Activated CD8-positive, alpha-beta memory T cell treated with anti-CD3 and anti-CD28 coated beads for 24 hours (primary cell): Measurements from ENCODE around the gene APBA1.
A peak's percentile ranks its signal among the peaks of the same experiment; 100 is the strongest.

Experiments
- DNase-seq: peaks from one replicate; pipeline ENCODE4 v3.0.0-alpha.2; 2020

APBA1 gene

DNA sequence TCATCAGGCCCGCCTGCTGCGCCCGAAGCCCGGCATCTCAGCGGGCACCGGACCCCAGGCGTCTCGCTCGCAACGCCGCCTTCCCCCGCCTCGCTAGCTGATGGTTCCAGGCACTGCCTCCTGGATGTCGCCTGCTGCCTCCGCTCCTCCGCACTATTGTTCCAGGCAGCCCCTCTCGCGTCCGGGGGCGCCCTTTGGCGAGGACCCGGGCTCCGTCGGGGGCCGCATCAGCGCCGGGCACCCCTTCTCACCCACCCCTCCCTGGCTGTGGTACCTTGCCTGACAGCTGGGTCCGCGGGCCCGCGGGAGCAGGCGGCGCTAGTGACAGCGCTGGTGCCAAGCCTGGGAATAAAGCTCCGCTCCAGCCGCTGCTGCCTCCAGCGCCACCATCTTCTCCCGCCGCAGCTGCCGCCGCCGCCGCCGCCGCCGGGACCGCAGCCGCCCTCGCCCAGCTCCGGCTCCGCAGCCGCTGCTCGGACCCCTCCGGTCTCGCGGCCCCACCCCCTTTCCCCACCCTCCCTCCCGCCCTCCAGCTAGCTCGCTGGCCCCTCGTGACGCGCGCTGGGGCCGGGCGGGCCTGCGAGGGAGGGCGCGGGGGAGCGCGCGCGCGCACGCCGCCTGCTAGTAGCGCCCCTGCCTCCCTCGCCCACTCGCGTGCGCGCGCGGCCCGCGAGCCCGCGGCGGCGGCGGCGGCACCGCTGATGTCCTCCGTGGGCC is at the start of gene APBA1:
TSS of gene APBA1 (minus strand) at position 493 of the 717 bp plus-strand sequence.
- DNase-seq, result peak; percentile 71

DNA sequence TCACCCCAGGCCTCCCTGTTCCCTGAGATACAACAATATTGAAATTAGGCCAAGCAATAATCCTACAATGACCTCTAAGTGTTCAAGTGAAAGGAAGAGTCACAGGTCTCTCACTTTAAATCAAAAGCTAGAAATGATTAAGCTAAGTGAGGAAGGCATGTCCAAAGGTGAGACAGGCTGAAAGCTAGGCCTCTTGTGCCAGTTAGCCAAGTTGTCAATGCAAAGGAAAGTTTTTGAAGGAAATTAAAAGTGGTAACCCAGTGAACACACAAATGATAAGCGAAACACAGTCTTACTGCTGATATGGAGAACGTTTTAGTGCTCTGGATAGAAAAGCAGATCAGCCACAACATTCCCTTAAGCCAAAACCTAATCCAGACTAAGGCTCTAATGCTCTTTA is 47.8 kb upstream of the APBA1 start:
- no peak for DNase-seq

DNA sequence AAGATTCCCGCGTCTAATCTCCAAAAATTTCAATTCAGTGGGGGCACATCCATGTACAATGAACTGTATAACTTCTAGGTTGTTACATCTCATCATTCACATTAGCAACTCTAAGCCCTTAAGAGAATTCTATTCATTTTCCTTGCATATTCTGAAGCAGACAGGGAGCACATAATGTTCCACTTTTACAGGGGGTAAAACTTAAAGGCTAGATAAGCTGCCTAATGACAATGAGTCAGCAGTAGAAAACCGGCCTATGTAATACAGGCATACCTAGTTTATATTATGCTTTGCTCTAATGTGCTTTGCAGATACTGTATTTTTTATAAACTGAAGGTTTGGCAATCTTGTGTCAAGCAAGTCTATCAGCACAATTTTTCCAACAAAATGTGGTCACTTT is 47.2 kb upstream of the APBA1 start:
- no peak for DNase-seq

DNA sequence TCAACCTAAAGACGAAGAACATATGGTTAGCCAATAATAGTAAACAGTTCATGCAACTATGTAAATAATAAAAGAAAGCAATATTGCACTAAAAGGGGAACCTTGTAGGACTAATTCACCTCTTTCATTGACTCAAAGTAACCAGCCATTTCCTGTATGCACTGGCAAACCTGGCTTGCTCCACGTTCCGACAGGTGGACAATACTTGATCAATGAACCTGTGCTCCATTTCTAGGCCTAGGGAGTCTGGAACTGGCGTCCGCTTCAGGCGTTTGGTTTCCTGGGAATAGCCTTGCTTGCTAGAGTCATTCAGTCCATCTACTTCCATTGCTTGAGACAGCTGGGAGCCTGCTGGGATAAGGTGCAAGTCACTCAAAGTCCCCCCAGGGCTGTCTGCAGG is 46.0 kb upstream of the APBA1 start:
- no peak for DNase-seq

DNA sequence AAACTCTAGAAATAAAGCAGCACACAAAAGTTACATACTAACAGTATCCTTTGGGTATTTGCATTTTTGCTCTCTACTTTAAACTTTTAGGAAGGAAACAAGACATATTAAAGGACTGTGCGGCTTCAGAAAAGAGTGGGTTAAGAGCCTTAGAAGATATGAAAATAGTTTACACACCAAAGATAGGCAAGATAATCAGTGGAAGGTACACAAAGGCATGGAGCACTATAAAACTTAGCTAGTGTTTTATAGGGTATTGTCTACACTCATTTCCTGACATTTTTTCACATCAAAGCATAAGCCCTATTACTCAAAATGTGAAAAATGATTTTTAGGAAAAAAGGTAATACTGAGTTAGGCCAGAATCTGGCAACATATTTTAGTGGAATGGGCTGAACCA is 43.7 kb upstream of the APBA1 start:
- DNase-seq, result no peak

DNA sequence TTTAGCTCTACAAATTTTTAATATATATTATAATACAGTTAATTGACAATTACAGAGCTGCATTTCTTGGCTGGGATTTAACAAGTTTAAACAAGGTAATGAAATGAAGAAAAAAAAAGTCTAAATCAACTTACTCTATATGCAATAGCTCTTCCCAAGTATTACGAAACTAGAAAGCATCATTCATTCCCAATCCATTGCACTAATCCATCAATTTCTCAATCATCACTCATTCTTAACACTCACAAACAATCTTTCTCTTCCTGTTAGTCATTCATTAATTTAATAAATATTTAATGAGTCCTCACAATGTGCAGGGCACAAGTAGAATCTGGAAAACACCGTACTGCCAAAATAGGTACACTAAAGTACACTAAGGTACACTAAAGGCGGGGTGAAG is 42.9 kb upstream of the APBA1 start:
- DNase-seq, result no peak

DNA sequence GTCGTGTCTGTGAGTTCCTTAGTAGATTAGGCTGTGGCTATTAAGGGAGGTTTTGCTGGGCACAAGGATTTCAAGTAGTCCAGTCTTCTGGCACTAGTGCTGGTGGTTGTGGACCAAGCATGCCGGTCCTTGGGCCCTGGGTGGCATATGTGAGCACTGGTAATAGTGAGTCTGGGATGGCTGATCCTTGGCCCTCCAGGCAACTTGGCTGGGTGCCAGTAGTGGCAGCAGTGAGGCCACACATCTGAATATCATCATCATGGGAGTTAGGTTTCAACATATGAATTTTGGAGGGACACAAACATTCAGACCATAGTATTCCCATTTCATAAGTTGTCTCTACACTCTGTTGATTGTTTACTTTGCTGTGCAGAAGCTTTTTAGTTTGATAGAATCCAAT is 25.3 kb upstream of the APBA1 start:
- no peak for DNase-seq

DNA sequence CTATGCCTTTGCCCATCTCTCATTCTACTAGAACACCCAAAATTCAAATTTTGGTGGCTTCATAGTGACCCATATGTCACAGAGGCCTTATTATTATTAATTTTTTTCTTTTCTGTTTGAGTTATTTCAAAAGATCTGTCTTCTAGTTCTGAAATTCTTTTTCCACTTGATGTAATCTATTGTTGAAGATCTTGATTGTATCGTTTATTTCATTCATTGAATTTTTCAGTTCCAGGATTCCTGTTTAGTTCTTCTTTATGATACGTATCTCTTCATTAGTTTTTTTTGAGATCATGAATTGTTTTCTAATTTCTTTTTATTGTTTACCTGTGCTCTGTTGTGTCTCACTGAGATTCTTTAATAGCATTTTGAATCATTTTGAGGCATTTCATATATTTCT is 24.6 kb upstream of the APBA1 start:
- no peak for DNase-seq

DNA sequence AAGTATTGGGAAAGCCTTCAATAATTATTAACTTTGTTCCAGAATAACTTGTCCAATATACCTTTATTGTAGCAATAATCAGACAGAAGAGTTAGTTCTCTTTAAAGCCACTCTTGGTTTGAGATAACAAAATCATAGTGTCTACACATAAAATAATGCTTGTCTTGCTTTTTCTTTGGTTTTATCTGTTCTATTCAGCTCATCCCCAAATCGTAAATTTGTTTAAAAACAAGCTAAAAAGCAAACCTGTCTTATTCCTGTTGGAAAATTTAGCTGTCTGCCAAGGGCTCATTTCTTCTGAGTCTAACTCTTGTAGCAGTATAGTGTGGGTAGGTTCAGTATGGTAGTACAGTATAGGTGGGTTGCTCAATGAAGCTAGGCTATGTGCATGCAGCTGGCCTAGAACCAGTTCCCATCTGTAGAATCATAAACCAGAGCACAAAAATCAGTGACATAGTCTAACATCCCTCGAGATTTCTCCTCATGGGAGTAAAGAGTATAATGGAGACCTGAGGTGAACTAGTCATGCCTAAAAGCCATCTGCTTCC is 17.9 kb upstream of the APBA1 start:
- DNase-seq, result no peak

DNA sequence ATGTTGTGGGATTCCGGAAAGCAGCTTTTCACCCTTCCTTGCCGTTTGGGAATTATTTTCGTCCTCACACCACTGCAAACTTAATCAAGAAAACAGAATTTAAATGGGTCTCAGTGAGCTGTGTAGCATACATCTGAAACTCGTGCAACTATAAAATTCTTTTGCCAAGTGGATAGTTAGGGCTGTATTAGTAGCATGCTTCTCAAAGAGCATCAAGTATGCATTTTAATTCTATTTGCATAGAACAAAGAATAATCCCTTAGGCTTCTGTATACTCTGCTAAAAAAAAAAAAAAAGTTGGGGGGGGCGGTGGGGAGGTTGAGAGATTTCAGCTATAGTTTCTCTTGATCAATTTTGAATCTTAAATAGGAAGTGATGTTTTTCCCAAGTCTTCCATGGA is 11.8 kb upstream of the APBA1 start:
- no peak for DNase-seq

DNA sequence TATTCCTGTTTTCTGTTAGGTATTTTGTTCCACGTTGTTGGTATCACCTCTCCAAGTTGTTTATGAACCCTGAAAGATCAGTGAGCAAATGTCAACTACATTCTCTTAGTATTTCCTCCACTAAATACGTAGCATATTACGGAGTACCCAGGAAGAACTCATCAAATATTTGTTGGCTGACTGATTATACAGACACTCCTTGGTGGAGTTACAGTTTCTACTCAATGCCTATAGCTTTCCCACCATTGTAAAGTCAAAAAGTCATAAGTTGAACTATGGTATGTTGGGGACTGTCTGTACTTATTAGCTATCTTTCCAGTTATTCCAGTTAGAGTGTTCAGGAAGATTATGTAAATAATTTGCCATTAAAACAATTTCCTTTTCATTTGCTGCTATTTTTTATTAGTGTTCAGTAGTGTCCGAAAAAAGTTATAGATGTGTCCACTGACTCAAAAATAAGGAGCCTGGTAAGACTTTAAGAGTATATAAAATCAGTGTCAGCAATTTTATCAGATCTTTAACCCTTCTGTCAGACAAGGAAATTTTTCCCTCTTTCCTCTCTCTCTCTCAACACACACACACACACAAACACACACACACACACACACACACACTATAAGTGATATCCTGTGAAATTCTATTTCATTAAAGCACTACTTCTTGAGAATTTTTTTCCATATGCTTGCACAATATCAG is 6.8 kb upstream of the APBA1 start:
- DNase-seq, result no peak

DNA sequence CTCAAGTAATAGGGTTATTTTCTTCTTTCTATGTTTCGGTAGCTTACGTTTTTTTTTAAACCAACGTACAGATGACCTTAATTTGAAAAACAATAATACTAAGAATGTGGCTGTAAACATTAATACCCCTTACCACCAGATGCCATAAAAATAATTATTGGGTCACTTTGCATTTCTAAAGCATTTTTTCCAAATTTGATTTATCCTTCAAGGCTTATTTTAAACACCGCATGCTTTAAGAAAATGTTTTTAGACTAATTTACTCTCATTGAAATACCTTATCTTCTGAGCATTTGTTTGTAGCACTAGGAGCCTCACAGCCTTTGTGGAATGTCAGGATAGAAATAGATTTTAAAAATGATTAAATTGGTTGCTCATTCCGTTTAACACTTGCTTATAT is 5.8 kb upstream of the APBA1 start:
- no peak for DNase-seq

DNA sequence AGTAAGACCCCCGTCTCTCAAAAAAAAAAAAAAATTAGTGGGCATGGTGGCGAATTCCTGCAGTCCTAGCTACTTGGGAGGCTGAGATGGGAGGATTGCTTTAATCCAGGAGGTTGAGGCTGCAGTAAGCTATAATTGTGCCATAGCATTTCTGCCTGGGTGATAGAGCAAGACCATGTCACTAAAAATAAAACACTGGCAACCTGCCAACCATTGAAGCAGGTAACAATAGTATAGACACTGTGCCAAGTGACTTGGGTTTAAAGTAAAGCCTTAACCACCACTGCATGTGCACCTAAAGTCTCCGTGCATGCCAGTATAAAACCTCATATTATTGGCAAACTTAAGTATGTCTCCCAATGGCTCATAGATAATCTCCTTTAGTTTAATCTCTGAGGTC is 3.4 kb upstream of the APBA1 start:
- no peak for DNase-seq

DNA sequence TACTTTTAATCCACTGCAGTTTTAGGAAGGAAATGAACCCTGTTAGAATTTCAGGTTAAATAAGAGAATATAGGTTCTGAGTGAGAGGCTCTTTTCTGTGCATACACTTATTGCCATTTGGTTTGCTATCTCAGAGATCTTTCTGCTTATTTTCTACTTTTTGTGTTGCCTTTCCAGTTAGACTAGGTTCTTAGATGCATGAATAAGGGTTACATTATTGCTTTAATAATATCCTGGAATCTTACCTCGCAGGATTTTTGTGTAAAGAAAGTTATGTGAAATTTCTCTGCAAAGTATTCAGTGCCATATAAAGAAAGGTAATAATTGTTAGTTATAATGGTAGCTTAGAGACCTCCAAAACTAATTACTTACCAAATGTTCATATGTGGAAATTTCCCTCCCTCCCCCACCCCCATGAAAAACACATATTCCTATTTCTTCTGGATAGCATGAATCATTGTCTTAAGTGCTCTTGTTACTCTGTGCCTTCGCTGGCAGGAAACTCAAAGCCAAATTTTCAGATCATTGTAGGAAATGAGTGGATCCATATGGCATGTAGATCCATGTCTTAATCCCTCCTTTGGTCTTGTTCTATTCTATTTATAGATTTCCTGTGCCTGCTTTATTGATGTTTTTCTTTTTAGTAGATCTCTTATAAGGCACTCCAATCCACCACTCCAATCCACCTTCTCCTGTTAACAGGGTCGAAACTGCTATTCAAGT is 2.7 kb upstream of the APBA1 start:
- DNase-seq, result no peak

DNA sequence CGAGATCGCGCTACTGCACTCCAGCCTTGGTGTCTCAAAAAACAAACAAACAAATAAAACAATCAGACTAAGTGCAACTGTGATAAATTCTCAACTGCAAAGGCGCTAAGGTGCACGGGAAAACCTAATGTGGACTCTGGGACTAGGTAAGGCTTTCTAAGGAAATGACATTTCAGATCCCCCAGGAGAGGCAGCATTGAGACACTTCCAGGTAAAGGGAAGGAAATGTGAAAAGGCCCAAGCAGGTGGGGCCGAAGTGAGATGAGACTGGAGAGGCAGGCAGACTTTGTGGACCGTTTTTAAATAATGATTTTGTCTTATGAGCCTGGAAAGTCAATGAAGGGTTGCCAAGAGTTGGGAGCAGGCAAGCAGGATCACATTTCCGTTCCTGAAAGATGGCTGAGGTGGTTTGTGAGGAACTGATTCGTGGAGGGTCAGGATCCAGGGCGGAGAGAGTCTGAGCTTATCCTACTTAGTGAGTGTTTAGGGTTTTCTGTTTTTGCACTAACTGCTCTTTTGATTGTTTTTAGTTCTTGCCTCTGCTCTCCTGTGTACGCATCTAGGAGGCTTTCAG is 2.0 kb upstream of the APBA1 start:
- DNase-seq, result no peak

DNA sequence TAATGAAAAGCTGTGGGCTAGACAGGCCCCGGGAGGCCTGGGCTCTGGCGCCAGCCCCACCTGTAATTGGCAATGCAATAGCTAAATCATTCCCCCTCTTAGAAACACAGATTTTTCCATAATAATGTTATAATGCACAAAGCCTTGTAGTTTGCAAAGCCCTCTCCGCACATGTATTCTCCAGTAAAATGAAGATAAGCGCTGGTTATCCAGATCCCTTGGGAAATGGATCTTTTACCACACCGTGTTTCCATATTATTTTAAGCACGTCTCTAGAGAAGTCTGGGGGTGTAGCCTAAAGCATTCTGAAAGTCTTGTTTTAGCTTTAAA is 1.1 kb upstream of the APBA1 start:
- no peak for DNase-seq

DNA sequence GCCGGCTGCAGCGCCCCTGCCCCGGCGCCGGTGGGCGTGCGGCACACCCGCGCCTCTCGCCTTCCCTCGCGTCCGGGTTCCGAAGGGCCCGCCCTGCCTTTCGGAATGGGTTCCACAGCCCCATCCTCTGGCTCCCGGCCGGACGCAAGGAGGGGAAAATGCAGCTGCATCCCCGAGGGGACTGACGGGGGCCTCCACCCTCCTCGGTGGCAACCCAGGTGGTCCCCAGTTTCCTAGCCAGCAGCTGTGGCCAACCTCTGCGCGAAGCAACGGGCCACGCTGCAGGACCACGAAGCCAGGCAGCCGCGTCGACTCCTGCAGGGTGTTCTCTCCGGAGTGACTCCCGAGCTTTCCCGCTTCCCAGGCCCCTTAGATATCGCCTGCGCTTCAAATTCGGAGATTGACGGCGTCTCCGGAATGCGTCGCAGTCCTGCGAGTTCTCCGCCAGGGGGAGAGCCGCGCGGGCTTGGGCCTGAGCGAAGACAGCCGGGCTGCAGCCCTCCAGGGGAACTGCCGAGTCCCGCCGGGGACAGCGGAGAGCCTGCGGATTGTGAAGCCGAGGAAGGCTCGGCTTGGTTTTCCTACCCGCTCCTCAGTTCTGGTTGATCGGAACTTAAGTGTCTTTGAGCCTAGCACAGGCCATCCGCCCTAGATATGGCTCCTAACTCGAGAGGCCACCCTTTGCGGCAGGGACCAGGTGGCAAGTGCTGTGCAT is 582 bp upstream of the APBA1 start:
- DNase-seq, result peak; percentile 87

DNA sequence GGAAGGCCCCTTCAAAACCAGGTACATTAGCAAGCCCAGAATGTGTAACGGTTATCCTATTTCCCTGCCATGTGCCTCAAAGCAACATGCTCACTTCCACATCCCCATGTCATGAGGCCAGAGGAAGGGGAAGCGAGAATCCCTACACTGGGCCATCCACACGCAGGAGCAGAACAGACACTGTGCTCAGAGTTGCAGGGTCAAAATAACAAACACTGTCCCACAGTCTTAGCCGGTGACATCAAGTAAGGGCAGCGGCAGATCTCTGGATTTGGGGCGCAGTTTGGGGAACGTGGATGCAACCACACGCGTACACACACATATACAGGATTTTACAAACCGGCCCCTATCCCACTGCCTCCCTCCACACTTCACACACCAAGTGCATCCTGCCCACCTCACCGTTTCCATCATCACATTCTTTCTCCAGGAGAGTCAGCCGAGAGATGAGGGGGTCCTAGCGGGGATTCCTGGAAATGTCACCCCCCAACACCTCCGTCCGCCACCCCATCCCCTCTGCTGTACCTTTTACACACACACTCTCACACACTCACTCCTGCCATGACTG is 776 bp downstream of the APBA1 start:
- DNase-seq, result no peak

DNA sequence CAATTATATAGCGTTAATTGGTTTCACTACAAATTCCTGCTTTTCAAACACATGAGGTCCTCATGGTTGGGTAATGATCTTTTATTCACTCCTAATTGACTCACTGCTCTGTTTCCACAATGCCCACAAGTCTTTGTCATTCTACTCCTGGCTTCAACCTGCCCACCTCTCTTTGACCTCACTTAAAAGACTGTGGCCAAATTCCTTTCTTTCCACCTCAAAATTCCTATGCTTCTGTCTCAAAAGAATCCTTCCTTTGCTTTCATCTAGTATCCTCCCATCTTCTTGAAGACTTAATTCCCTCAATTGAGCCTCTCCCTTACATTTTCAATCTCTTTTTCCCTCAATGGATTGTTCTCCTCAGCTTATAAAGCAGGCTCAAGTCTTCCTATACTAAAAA is 4.9 kb downstream of the APBA1 start:
- no peak for DNase-seq

DNA sequence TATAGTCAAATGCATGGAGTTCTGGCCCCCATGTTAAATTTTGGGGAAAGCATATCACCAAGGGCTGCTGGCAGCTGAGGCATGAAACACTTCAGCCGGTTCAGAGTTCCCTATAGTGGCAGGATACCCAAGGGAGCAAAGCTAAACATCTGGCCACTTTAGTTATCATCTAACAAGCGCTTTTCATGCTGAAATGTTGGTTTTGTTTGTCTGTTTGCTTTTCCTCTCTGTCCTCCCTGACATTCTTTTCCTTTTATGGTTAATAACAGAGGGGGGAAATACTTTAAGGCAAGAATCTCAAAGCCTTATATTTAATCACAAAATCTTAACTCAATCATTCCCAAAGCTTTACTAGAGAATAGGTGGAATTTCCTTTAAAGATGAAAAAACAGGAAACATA is 11.9 kb downstream of the APBA1 start:
- DNase-seq, result no peak

DNA sequence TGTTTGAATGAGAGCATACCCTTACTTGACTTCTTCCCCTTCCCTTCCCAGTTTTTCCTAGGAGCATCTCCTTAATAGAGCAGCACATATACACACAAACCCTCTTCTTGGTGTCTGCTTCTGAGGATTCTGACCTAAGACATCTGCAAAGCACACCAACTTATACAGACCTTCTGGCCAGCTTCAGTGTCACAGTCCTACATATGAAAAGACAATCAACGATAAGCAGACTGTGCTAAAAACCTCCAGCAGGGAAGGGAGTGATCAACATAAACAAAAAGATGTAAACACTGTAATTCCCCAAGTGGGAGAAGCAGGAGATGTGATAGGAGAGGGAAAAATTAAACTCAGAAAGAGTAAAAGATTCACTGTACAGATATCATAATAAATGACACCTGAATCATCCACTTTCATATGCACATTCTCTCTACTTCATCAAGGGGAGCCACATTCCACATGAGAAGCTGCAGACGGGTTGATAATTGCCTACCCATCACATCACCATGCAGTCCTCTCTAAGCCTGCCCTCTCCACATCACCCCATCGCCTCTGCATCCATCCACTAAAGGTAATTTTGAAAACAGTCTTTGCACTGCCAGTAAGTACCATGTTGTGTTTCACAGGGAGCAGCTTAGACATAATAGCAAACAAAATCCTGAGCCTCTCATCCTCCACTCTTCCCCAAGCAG is 13.0 kb downstream of the APBA1 start:
- no peak for DNase-seq

DNA sequence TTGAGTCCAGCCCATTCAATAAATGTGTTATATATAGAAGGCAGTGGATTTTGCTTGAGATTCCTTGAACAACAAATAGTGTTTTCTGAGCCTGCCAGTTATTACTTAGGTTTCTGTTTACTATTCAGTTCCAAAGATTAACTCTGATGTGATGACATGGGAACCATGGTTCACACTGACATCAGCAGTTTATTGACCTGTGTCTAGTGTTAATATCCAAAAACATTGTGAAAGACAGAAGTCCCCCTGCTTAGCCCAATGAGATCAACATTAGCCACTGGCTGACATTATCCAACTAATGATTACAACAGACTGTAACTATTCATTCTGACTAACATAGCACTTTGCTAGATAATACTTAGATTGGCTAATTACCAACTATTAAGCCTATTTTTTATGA is 14.9 kb downstream of the APBA1 start:
- DNase-seq, result no peak
